Loucy (cell line): ENCODE results near the gene SAPCD2.

Source experiments
- H2AFZ ChIP-seq: fragments of 200-600 bp; sonication (generic); 2 replicates; pipeline ENCODE4 v1.6.0; 2016; ENCODE audit warnings: antibody characterized with exemption, mild to moderate bottlenecking, low read length, moderate library complexity
- H3F3A ChIP-seq: fragments of 200-600 bp; 2 replicates; pipeline ENCODE4 v1.6.0; 2016; ENCODE audit warnings: antibody characterized with exemption, low read depth, mild to moderate bottlenecking
- H3K27me3 ChIP-seq: fragments of 200-600 bp; sonication (generic); 2 replicates; pipeline ENCODE4 v1.6.1; 2014; ENCODE audit warnings: low read length, mild to moderate bottlenecking; ENCODE audit not compliant: insufficient read depth, poor library complexity, severe bottlenecking
- H3K36me3 ChIP-seq: fragments of 200-600 bp; sonication (generic); 2 replicates; pipeline ENCODE4 v1.6.1; 2016; ENCODE audit warnings: low read length; ENCODE audit not compliant: insufficient read depth
- H3K4me1 ChIP-seq: fragments of 200-600 bp; sonication (generic); 2 replicates; pipeline ENCODE4 v1.5.1; 2014; ENCODE audit warnings: low read length, mild to moderate bottlenecking; ENCODE audit not compliant: insufficient read depth, poor library complexity, severe bottlenecking
- H3K4me2 ChIP-seq: fragments of 200-600 bp; sonication (generic); 2 replicates; pipeline ENCODE4 v1.6.0; 2014; ENCODE audit warnings: antibody characterized with exemption, low read length, low read depth, mild to moderate bottlenecking; ENCODE audit not compliant: poor library complexity, severe bottlenecking
- H3K4me3 ChIP-seq: fragments of 200-600 bp; sonication (generic); 2 replicates; pipeline ENCODE4 v1.5.1; 2014; ENCODE audit warnings: low read length, mild to moderate bottlenecking, mixed read lengths; ENCODE audit not compliant: poor library complexity, severe bottlenecking
- H3K79me2 ChIP-seq: fragments of 200-600 bp; sonication (generic); 2 replicates; pipeline ENCODE4 v1.6.1; 2014; ENCODE audit warnings: low read length; ENCODE audit not compliant: insufficient read depth
- H3K9ac ChIP-seq: fragments of 200-600 bp; sonication (generic); 2 replicates; pipeline ENCODE4 v1.6.0; 2014; ENCODE audit warnings: mild to moderate bottlenecking, low read depth, low read length, moderate library complexity; ENCODE audit not compliant: poor library complexity, severe bottlenecking
- H3K9me2 ChIP-seq: fragments of 200-600 bp; sonication (generic); replicated peaks from 2 replicates; pipeline ENCODE4 v1.6.1; 2016; ENCODE audit warnings: low read depth, low read length, mixed read lengths
- H3K9me3 ChIP-seq: fragments of 200-600 bp; sonication (generic); 2 replicates; pipeline ENCODE4 v1.6.1; 2014; ENCODE audit warnings: mild to moderate bottlenecking, antibody characterized with exemption, low read length, low read depth; ENCODE audit not compliant: insufficient read depth
- H4K20me1 ChIP-seq: fragments of 200-600 bp; sonication (generic); 2 replicates; pipeline ENCODE4 v1.6.0; 2014; ENCODE audit warnings: antibody characterized with exemption, low read length, mild to moderate bottlenecking; ENCODE audit not compliant: insufficient read depth, poor library complexity, severe bottlenecking
- EZH2phosphoT487 ChIP-seq: fragments of 200-600 bp; IDR thresholded peaks from 2 replicates; pipeline ENCODE4 v1.6.1; 2018; ENCODE audit warnings: antibody characterized with exemption, mild to moderate bottlenecking, moderate library complexity, borderline replicate concordance
- TF ChIP-seq, protein P1 (sequence below): fragments of 200-600 bp; sonication (generic); conservative IDR thresholded peaks from 2 replicates; pipeline ENCODE4 v1.5.1; 2014; ENCODE audit warnings: mild to moderate bottlenecking, antibody characterized with exemption, low read length

SAPCD2 gene

DNA sequence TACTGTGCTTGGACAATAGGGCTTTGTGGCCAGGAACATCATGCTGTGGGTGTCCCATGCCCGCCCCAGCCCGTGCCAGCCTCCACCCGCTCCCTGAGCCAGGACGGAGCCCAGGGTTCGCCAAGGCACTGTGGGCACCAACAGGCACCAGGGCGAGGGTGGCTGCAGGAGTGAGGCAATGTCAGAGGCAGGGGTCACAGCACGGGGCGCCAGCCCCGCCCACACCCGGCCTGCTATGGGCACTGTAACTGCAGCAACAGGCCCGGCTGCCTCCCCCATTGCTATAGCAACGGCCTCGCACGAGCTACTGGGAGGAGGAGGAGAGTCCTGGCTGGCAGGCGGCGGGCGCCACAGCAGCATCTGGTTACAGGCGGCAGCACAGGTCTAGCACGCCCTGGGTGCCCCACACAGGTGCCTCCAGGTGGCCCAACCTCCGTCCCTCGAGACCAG lies 44.8 kb downstream of the SAPCD2 start:
- TF ChIP-seq EZH2phosphoT487 = no peak
- TF ChIP-seq, protein P1, sequence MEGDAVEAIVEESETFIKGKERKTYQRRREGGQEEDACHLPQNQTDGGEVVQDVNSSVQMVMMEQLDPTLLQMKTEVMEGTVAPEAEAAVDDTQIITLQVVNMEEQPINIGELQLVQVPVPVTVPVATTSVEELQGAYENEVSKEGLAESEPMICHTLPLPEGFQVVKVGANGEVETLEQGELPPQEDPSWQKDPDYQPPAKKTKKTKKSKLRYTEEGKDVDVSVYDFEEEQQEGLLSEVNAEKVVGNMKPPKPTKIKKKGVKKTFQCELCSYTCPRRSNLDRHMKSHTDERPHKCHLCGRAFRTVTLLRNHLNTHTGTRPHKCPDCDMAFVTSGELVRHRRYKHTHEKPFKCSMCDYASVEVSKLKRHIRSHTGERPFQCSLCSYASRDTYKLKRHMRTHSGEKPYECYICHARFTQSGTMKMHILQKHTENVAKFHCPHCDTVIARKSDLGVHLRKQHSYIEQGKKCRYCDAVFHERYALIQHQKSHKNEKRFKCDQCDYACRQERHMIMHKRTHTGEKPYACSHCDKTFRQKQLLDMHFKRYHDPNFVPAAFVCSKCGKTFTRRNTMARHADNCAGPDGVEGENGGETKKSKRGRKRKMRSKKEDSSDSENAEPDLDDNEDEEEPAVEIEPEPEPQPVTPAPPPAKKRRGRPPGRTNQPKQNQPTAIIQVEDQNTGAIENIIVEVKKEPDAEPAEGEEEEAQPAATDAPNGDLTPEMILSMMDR = no peak
- Histone ChIP-seq H3K9ac (no peak overlapping the region), H2AFZ (no peak overlapping the region), H4K20me1 (peaks cover 9% of the 10 kb centered on the region), H3F3A (peaks cover 4% of the 10 kb centered on the region; the same call in 1 of the 2 replicates), H3K36me3 (no peaks in the 10 kb centered on the region), H3K4me2 (peak overlapping the region; percentile 84), H3K79me2 (peaks cover 5% of the 10 kb centered on the region; the same call in 1 of the 2 replicates), H3K4me1 (peaks cover 31% of the 10 kb centered on the region), H3K9me2 (no peaks in the 10 kb centered on the region), H3K4me3 (no peak overlapping the region), H3K27me3 (no peaks in the 10 kb centered on the region), H3K9me3 (no peaks in the 10 kb centered on the region)

DNA sequence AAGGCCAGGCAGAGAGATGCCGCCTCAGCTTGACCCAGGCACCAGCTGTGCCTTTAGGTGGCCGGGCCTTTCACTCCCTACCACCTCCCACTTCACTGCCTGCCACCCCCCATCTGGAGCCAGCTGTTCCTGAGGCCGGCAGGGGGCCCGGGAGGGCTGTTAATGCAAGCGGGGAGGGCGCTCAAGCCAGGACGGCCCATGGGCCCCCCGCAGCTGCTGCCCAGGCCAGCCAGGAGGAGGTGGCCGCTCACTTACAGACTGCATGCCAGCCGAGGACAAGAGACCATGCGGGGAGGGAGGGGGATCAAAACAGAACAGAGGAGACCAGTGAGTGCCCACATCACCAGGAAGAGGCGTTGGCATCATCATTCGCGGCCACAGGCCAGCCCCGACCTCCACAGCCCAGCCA lies 46.8 kb downstream of the SAPCD2 start:
- no peak overlapping the region for H2AFZ ChIP-seq
- TF ChIP-seq, protein P1 = no peak
- TF ChIP-seq EZH2phosphoT487 = no peak
- H3K9me3 ChIP-seq = no peaks in the 10 kb centered on the region
- no peaks in the 10 kb centered on the region for H3K36me3 ChIP-seq
- peaks cover 9% of the 10 kb centered on the region for H4K20me1 ChIP-seq
- H3F3A ChIP-seq = no peaks in the 10 kb centered on the region; the same call in 1 of the 2 replicates
- H3K9me2 ChIP-seq = no peaks in the 10 kb centered on the region
- H3K4me1 ChIP-seq = peaks cover 15% of the 10 kb centered on the region
- no peaks in the 10 kb centered on the region for H3K27me3 ChIP-seq
- H3K4me2 ChIP-seq = no peak overlapping the region
- no peak overlapping the region for H3K4me3 ChIP-seq
- H3K79me2 ChIP-seq = peaks cover 5% of the 10 kb centered on the region; the same call in 1 of the 2 replicates
- H3K9ac ChIP-seq = no peak overlapping the region

DNA sequence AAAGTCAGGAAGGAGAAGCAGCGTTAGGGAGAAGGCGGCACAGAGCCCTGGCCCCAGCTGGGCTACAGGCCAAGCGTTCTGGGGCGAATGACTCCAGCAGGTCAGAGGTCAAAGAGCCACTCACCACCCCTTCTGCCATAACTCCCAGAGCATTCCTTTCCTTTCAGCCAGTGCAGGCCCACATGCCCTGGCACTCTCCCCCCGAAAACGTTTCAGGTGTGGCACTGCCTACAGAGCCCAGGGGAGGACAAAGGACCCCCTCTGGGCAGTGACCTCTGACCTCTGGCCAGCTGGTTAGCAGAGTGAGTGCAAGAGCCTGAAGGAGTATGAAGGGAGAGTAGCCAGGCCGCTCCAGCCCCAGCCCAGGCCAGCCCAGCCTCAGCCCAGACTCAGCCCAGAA lies 47.2 kb downstream of the SAPCD2 start:
- H3K27me3 ChIP-seq = no peaks in the 10 kb centered on the region
- no peak overlapping the region for H3K4me3 ChIP-seq
- H3K4me2 ChIP-seq = no peak overlapping the region
- H3K4me1 ChIP-seq = peaks cover 15% of the 10 kb centered on the region
- TF ChIP-seq, protein P1 = no peak
- TF ChIP-seq EZH2phosphoT487 = no peak
- H3K36me3 ChIP-seq = no peaks in the 10 kb centered on the region
- H3F3A ChIP-seq = no peaks in the 10 kb centered on the region
- no peaks in the 10 kb centered on the region for H3K9me2 ChIP-seq
- H4K20me1 ChIP-seq = peaks cover 9% of the 10 kb centered on the region
- H3K79me2 ChIP-seq = peaks cover 5% of the 10 kb centered on the region; the same call in 1 of the 2 replicates
- no peak overlapping the region for H3K9ac ChIP-seq
- no peaks in the 10 kb centered on the region for H3K9me3 ChIP-seq
- H2AFZ ChIP-seq = no peak overlapping the region
